GM21786 (cell line): Measurements from ENCODE around the gene CREB3L4.
A peak's percentile ranks its signal among the peaks of the same experiment; 100 is the strongest.

Experiments used
- ATAC-seq: cut with Tn5 transposase; IDR thresholded peaks from one replicate; pipeline ENCODE4 v1.9.1; 2021; ENCODE audit not compliant: unreplicated experiment

Gene CREB3L4

DNA sequence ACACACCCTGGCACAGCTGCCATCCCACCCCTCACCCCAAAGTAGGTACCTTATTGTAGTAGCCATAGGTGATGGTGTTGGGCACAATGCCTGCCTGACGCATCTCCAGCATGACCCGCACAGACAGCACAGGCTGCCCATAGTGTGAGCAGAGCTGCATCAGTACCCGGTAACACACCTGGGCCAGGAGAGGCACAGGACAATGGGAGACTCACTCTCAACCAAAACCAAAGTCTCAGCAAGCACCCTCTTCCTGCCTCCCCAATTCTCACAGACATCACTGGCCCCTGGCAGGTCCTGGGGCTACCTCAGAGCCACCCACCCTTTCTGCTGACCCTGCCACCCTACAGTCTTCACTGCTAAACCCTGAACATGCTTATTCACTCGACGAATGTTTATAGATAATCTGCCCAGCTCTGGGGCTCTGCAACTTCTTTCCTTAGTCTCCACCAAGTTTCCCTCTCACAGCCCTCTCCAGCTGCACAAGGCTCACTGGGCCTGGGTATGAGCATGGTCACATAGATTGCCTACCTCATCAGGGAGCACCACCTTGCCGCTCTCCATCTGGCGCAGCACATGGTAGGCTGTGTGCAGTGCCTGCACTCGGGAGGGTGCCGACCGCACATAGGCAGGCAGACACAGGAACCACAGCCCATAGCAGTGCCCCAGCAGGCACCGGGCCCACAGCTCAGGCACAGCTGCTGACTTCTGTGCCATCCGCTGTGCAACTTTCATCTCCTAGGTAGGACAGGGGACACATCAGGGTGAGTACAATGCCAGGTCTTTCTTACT, 31.5 kb upstream of the CREB3L4 start:
- no peak for ATAC-seq

DNA sequence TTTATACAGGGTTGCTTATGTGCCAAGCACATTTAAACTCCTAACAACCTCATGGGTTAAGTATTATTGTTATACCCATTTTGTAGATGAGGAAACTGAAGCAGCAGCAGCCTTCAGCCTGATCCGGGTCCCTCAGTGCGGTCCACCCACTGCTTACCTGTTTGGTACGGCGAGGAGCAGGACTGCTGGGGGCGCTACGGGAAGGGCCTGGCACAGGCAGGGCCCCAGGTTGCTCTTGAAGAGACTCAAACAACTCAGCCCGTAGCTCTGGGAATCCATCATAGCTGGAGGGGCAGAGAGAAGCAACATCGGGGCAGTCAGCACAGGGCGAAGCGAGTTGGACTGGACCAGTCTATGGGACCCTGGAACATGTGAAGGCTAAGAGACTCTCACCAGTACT, 30.4 kb upstream of the CREB3L4 start:
- ATAC-seq = no peak

DNA sequence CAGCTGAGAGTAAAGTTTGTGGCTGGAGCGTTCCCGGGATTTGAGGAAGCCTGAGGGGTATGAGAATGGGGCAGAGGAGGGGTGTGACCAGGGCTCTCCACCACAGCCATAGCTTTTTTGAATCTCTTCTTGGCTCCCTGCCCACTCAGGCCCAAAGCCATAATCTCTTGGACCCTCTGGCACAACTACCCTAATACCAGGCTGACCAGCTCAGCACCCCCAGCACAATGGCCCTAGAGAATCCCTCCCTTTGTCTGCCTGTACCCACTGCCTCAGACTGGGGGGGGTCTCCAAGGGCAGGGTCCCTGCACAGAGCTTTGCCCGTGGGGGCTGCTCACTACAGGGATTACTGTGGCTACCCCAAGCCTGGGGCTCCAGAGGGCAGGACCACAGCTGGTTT, 28.7 kb upstream of the CREB3L4 start:
- ATAC-seq = no peak

DNA sequence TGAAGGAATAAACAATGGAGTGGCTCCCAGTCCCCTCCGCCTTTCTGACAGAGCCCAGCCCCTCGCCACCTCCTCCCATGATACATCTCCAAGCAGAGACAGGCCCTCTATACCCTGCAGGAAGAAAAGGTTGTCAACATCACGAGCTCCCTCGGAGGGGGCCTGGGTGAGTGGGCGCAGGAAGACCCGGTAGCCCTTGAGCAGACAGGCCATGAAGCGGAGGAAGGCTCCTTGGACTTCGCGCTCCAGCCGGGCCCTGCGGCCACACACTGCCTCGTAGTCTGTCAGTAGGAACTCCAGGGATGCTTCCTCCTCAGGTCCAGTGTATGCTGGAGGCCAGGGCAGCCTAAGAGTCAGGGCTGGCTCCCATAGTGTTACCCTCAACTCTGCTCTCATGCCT, 28.2 kb upstream of the CREB3L4 start:
- ATAC-seq = no peak

DNA sequence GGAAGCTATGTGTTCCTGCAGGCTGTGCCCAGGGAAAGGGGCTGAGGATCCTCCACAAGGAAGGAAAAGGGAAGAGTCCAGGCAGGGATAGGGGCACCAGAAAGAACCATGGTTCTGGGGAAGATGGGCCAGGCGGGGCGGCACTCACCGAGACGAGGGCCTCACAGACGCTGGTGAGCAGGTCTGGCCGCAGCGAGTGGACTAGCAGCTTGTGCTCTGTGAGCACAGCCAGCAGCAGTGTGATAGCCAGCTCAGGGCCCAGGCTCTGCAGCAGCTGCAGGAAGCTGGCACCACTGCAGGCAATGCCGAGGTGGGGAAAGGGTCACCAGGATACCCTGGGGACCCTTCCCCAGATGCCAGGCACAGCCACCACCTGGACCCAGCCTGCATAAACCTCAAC, 26.9 kb upstream of the CREB3L4 start:
- no peak for ATAC-seq

DNA sequence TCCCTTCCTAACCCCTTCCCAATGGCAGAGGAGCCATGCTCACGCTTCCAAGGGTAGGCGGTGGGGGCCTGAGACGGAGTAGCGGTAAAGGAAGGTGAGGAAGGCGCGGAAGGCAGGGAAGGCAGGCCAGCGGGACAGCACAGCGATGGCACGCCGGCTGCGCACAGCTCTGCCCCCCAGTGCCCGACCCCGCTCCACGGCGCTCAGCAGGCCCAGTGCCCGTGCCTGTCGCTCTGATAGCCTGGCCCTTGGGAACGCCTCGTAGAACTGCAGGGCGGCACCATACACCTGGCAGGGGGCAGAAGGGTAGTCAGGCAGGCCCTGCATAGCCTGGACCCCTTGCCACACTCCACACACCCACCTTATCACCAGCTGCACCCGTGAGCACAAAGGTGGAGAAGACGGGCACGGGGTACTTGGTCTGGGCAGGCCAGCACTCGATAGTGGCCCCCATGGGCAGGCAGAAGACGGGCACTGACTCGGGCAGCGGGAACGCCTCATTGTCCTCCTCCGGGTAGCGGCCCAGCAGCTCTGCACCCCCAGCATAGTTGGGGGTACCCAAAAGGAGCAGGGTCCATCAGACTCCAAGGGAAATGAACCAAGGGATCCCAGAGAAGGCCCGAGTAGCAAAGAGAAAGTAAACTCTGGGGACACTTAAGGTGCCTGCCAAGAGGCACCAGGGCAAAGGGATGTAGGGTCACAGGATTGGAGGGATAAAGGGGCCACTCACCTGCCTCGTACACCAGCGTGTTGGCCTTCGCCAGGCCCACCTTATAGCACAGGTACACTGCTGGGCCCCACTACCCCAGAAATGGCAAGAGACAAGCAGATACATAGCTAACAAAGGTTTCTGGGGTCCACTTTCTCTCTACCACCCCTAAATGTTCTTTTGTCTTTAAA, 25.6 kb upstream of the CREB3L4 start:
- ATAC-seq = no peak

DNA sequence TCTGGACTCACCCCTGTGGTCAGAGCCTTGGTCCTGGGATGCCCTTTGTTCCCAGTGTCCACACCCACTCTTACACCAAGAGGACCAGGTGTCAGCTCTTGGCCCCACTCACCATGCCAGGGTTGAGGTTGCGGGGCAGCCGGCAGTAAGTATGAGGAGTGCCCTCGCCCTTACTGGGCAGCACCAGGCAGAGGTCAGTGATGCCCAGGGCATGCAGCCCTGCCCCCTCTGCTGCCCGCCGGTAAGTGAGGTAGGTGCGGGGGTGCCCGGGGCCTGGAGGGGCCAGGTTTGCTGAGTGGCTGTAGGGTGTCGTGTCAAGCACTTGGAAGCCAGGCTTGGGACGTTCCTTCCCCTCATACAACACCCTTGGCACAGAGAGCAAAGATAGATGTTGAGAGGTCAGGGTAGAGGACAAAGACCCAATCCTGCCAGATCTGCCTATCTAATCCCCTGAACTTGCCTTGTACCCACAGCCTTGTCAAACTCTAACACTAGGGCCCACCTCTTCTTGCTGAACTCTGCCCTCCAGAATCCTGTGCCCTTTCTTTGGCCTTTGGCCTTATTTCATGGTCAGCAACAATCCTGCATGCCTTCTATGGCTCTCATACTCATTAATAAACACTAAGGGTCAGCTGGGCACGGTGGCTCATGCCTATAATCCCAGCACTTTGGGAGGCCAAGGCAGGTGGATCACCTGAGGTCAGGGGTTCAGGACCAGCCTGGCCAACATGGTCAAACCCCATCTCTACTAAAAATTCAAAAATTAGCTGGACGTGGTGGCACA, 24.7 kb upstream of the CREB3L4 start:
- no peak for ATAC-seq

DNA sequence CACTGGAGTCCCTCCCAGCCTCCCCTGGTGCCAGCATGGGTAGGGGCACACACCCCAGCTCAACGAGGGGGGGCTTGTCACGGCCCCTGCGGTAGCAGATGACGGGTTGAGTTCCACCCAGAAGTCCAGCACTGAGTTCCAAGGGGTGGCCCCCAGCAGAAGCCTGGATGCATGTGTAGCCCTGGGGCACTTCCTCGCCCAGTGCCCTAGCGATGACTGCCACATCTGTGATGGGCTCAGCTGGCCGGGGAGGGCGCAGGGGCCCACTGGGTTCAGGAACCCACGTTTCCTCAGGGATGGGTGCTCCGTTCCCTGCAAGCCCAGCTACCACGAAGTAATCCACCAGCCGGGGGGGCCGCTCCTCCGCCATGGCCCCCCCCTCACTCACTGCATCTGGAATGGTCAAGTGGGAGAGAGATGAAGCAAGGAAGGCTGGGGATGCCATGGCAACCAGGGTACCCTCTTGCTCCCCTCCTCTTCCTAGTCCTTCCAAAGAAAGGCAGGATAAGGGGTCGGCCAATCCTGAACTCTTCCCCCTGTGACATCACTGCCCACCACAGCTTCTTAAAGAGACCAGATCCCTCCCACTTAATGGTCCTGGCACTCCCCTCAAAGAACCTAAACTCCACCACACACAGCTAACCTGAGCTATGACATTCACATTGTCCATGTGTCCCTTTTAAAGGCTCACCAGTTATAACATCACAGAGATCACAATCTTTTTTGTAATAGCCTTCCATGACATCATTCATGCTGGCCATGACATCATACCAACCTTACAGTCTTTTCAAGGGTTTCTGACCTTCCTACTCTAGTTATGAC, 23.5 kb upstream of the CREB3L4 start:
- no peak for ATAC-seq

DNA sequence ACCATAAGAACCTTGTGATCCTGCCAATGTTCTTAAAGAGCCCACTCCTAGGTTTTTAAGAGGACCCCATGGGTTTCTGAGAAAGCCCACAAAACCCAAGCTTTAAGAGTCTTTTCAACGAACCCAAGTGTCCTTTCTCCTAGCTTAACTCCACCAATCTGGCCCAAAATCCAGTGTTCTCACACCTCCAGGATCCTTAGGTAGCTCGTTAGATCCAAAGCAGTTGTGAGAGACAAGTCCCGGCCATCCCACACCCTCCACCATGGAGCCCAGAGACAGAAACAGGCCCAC, 22.9 kb upstream of the CREB3L4 start:
- ATAC-seq = no peak

DNA sequence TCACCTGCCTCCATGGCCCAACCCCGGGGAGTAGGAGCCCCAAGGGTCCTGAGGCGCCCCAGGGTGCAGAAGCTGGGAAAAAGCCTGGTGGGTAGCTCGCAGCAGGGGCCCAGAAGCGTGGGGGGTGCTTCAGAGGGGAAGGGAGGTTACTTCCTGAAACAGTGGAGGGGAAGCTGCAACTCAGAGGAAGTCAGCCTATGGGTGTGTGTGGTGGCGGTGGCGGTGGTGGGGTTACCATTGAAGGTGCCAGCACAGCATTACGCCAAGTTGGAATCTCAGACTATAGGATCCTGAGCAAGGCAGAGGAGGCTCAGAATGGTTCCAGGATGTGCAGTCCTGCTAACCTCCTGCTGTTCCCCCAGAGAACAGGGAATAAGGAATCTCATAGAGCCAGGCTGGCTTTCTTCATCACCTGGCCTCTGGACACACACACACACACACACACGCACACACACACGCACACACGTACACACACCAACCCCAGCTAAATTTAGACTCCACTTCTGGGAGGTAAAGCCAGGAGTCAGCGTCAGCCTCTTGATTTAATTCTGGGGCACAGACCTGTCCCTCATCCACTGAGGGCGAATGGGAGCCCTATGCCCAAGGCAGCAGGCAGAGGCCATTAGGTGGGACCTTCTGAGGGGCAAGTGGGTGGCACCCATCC, 22.4 kb upstream of the CREB3L4 start:
- peak; percentile 6 for ATAC-seq

DNA sequence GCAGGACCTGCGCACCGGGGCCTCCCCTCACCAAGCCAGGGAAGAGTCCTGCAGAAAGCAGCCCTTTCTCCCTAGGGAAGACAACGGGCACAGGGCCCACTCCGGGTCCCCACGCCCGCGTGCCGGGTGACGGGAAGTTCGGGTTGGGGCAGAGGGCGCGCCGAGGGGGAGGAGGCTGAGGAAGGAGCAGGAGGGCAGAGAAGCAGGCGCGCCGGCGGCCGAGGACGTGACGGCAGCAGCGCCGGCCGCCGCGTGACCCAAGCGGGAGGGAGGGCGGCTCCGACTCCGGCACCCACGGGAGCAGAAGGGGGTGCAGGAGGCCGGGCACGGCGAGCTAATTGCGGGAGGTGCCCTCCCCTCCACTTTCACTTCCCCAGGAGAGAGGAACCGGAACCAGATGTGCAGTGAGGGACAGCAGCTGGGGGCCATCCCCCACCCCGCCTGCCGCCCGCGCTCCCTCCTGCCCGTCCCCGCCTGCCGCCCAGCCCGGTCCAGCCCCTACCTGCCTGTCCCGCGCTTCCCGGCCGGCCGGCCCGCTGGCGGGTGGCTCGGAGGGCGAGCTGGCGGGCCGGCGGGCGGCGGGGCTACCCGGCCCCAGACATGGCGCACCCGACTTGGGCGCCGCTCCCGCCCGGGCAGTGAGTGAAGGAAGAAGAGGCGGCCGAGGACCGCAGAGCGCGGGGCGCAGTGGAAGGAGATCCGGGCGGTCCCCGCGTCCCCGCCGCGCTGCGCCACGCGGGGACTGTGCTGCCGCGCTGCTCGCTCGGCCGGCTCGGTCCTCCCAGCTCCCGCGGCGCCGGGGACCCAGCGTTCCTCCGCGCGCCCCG, 21.7 kb upstream of the CREB3L4 start:
- peak; percentile 75 for ATAC-seq

DNA sequence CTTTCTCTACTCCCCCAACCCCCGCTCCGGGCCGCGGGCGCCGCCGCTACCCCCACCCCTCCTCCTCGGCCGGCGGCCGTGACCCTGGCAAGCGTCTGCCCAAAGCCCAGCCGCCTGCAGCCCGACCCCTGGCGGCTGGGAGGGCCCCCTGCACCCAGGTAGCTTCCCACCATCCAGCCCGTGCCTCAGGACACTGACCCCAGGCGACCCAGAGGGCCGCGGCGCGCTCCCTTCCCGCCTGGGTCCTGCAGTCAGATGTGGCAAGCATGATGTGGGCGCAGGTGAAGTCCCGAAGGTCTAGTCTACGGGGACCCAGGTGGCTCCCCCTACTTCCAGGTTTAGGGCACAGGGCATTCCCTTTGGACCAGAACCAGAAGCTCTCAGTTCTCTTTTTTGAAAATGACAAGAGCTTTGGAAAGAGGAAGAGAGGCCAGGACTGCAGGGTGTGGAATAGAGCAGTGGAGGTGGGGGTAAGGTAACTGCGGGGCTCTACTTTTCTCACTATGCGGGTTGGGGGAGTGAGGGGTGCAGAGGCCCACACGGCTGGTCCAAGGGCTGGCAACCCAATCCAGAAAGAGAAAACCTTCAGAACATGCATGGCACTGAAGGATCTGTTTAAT, 21.0 kb upstream of the CREB3L4 start, which contains the start of gene DENND4B:
Gene DENND4B (minus strand): TSS at position 97 of the 620 bp plus-strand sequence. CDS start 2,344 bp downstream, outside the sequence.
- peak; percentile 54 for ATAC-seq

DNA sequence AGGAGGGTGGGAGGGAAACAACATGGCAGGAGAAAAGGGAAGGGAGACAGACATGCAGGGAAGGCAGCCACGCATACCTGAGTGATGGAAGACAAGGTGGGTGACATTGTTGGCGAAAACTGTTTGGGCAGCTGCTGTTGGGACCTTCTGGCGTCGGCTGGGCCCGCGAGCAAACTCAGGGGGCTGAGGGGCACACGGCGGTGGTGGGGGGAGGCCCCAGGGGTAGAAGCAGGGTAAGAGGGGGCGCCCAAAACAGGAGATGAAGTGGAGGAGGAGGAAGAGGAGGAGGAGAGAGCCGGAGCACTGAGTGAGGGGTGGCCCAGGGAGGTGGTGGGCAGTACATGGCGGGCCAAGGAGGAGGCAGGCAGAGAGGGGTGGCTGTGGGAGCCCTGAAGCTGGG, 16.5 kb upstream of the CREB3L4 start:
- no peak for ATAC-seq

DNA sequence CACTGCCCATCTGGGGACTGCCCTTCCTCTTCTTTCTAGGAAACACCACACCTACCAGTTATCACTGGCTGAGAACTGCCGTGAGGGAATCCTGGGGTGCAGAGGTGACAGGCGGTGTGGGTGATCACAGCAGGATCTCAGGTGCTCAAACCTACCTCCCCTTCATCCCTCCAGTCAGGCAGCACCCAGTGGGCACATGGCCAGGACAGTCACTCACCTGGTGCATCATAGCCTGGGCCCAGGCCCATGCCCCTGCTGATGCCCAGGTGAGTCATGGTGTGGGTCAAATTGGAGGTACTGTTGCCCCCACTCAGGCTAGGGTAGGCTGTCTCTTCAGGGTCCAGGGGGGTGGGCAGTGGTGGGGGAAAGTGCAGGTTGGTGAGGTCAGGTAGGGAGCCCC, 15.9 kb upstream of the CREB3L4 start:
- no peak for ATAC-seq

DNA sequence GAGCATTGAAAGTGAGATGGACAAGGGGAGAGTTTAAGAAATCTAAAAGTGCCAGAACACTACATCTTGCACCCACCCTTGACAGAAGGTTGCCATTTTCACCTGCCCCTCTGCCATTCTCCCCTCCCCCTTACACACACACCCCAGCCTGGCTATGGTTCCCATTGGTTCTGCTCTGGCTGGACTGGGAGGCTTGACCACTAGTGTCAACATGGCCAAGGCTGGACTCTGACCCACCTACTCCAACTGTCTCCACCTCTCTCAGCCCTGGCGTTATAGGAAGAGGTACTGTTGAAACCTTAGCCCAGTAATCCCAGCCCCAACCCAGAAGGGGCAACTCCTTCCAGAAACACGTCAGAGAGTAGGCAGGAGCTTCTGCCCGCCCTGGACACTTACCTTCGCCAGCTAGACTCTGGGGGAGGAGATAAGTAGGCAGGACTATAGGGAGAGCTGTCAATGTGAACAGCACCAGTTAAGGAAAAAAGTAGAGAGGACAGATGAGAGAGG, 13.8 kb upstream of the CREB3L4 start:
- no peak for ATAC-seq

DNA sequence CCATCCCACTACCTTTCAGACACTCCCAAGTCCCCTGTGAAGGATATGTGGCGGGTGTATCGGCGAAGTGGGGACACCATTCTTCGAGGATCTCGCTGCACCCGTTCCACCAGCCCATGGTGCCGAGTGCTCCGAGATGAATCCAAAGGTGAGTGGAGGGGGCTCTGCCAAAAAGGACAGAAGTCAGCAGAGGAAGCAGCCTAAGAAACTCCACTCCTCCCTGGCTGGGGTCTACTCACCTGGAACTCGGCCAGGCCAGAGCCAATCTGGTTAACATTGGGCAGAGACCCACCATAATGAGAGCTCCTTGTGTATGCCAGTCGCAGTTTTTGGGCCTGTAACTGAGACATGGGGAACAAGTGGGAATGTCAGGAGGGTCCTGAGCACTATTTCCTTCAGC, 12.9 kb upstream of the CREB3L4 start:
- ATAC-seq = no peak

DNA sequence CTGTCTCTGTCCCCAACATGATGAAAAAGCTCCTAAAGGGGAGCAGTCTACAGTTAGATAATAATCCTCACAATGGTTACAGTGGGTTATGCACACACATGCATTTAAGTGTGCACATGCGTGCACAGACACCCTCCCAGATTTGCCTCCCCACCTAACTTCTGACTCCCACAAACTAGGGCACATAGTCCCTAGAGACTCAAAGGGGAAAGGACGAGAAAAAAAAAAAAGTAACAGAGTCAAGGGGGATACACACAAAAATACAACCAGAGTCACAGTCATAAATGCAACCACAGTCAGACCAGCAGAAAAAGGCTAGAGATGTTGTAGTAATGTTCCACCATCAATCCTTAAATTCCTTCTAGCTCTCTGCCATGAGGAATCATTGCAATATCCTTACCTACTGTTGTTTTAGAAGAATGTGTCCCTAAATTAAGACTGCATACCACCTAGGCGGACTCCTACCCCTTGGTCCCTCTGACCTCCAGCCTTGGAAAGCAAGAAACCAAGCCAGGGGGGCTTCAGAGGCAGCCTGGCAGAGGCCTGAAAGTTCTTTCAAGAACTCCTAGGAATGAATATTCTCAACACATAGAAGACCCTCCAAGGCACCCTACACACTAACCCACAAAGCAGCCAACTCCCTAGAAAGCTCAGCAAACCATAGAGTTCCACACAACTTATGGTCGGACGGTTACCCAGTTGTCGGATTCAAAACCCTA, 10.5 kb upstream of the CREB3L4 start:
- ATAC-seq = no peak

DNA sequence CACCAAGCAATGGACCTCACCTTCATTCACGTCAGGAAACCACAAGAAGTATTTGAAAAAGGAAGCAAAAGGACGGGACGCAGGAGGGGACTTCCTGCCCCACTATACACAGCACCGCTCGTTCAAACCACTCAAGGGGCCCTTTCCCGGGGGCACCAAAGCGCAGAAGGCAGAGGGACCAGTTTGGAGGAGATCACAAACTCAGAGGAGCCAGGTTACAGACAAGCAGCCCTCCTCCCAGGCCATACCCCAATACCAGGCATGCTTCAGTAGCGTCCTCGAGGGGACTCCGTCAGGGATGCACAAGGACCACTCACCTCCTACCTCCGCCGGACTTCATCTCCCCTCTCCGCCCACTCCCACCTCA, 10.0 kb upstream of the CREB3L4 start:
- peak; percentile 7 for ATAC-seq
